GM18867 (cell line): Measurements from ENCODE around the gene SLMAP.
A peak's percentile ranks its signal among the peaks of the same experiment; 100 is the strongest.
"Not testable (repeated sequence)": the region's sequence is repeated elsewhere in the genome, so short reads cannot be mapped to it uniquely, and the experiment has no call there.

Experiments used
- ATAC-seq: cut with Tn5 transposase; IDR thresholded peaks from one replicate; pipeline ENCODE4 v1.9.1; 2021; ENCODE audit warnings: mild to moderate bottlenecking, moderate library complexity; ENCODE audit not compliant: unreplicated experiment

Gene SLMAP

GRCh38 chr3:57793737-57794187, 37.7 kb downstream of the SLMAP start:
- ATAC-seq = no peak

DNA sequence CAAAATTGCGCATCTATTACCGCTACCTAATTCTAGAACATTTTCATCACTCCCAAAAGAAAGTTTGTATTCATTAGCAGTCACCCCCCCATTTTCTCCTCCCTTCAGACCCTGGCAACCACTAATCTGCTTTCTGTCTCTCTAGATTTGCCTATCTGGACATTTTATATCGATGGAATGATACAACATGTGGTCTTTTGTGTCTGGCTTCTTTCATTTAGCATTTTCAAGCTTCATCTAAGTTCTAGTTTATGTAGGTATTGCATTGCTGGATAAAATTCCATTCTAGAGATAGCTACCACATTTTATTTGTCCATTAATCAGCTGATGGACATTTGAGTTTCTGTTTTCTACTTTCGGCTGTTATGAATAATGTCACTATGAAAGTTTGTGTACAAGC, 38.4 kb downstream of the SLMAP start:
- no peak for ATAC-seq

GRCh38 chr3:57794951-57795350, 38.8 kb downstream of the SLMAP start:
- no peak for ATAC-seq

DNA sequence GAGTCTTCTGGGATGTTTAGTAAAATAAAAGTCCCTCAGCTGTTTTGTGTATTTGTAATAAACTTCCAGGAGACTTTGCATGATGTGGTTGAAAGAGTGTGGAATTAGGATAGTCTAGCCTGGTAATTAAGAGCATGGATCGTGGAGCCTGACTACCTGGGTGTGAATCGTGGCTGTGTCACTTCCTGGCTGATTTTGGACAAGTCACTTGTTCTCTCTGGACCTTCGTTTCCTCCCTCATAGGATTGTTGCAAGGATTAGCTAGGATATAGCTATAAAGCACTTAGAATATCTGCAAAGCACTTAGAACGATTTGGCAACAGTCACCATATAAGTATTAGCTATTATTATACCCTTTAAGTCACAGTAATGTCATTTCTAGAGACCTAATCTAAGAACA, 40.2 kb downstream of the SLMAP start:
- ATAC-seq = no peak

DNA sequence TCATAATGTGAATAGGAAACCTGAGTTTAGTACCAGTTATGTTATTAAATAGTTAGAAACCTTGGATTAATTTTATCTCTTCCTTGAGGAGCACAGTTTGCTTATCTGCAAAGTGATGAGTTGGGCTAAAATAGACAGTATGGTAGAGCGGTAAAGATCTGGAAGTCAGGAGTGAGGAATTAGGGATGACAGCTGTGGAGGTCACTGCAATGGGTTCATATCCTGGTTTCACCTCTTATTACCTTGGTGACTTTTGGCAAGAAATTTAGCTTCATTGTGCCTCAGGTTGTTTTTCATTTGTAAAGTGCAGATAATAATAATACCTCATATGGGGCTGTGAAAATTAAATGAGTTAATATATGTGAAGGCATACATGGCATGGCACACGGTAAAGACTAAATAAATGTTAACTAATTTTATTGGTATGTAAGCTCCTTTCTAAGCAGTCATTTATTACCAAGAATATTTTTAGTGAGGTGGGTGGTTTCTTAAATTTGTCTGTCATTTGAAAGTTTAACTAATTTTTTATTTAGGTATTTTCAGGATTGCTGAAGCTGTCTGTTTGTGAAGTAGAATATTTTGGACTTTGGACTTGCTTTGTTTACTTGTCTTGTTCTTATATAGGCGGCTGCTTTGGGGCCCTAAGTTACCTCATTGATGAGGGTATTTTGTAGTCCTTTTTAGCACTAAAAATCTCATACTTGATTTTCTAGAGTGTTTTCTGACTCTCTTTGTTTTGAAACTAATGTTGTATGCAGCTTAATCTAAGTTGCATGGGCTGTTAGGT, 41.8 kb downstream of the SLMAP start:
- no peak for ATAC-seq

- ATAC-seq = no peak
Measured at GRCh38 chr3:57803647-57804081, 47.6 kb downstream of the SLMAP start.

DNA sequence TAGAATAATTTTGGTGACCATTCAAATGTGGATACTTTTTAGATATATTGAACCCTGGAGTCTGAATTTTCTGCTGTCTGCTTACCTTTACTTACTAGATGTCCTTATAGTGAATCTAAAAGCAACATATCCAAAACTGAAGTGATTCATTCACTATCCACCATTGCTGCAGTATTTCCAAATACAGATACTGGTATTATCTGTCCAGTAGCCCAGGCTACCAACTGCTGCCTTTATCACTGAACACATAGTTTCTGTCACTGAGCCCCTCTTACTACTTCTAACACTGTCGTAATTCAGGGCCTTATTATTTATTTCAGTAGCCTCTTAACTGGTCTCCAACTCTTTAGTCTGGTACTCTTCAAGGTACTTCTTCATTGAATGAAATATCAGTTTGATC, 49.2 kb downstream of the SLMAP start:
- no peak for ATAC-seq

DNA sequence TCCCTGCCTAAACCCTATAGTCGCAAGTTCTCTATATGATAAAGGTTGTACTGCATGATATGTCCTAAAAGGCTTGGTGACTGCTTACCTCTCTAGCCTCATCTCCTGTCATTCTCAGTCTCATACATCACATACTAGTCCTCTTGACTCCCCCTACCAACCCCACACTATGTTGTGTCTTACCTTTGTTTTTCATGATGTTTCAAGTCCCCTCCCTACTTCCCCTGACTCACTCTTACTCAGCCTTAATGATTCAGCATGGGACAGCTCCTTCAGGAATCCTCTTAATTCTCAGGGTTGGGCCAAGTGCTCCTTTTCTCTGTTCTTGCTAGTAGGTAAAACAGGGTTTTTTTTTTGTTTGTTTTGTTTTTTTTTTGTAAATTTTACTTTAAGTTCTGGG, 49.6 kb downstream of the SLMAP start:
- no peak for ATAC-seq

- not testable (repeated sequence) for ATAC-seq
Measured at GRCh38 chr3:57806195-57806594, 50.1 kb downstream of the SLMAP start.

- ATAC-seq = no peak
Measured at GRCh38 chr3:57808961-57809608, 53.0 kb downstream of the SLMAP start.

DNA sequence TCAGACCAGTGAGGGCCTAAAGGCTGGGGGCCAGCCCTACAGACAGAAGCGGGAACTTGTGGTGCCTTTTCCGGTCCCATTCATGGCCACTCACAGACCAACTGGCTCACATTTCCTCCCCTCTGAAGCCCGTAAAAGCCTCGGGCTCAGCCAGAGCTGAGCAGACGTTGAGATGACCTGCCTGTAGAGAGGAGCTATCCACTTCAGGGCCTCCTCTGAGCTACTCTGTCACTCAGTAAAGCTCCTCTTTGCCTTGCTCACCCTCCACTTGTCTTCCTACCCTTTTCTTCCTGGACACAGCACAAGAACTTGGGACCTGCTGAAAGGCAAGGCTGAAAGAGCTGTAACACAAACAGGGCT, 53.5 kb downstream of the SLMAP start:
- no peak for ATAC-seq

DNA sequence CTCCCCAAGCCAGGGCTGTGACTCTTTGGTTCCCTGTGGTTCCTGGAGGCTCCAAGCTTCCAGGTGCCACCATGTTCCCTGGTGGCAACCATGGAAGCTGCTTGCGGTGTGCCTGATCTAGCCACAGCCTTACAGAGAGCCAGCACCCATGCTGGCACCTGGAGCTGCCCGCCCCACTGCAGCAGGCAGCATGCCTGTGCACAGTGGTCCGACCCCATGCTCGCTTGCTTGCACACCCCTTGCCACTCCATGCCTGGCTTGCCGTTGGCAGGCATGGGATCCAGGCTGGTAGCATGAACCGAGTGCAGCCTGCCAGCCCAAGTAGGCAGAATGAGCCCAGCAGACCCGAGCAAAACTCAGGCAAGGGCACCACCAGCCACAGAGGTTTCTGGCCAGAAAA, 53.9 kb downstream of the SLMAP start:
- ATAC-seq = no peak

DNA sequence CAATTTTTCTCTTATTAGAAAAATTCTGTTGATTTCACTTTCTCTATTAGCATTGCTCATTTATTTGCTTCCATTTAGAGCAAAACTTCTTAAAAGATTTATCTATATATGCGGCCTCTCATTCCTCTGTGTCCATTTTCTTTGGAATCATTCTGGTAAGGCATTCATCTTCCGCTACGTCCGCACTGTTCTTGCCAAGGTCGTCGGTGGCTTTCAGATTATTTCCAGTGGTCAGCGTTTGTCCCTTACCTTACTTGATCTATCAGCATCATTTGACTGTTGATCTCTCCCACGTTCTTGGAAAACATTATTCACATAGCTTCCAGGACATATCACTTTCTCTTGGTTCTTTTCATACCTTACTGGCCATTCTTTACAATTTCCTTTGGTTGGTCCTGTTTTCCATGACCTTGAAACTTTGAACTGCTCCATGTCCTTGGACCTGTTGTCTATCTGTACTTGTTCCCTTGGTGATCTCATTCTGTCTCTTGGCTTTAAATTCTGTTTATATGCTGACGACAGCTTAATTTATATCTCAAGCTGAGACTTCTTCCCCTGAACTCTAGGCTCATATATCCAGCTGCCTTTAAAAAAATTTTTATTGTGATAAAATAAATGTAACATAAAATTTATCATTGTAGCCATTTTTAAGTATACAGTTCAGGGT, 54.5 kb downstream of the SLMAP start:
- ATAC-seq = no peak

DNA sequence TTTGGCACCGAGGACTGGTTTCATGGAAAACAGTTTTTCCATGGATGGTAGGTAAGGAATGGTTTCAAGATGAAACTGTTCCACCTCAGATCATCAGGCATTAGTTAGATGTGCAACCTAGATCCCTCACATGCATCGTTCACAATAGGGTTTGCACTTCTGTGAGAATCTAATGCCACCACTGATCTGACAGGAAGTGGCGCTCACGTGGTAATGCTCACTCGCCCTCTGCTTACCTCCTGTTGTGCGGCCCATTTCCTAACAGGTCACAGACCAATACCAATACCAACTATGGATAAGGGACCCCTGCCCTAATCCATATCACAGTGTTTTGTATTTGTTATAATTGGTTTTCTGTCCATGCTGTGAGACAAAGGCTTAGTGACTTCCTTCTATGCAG, 58.9 kb downstream of the SLMAP start:
- ATAC-seq = peak; percentile 66

DNA sequence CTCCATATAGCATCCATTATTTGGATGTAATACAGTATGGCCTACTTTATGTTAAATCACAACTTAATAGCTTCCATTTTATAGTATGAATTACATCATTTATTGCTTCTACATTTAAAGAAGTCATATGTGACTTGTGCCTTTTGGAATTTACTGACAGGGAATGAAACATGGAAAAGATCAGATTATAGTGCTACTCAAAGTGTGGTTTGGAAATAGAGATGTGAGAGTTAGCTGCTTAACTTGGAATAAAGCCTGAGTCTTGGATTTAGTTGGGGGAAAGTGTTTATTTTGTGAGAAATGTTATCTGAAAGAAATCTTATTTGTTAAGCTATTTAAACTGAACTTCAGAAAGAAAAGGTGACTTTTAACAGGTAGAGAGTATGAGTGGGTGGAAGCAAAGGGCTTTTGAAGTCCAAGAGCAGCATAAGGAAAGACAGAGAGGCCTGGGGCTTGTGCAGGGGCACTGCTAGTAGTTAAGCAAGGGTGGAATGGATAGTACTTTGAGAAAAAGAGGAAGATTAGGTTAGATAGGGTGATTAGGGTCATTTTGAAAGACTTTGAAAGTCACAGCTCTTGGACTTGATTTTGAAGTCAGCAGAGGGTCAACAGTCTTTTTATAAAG, 60.5 kb downstream of the SLMAP start:
- ATAC-seq = no peak

DNA sequence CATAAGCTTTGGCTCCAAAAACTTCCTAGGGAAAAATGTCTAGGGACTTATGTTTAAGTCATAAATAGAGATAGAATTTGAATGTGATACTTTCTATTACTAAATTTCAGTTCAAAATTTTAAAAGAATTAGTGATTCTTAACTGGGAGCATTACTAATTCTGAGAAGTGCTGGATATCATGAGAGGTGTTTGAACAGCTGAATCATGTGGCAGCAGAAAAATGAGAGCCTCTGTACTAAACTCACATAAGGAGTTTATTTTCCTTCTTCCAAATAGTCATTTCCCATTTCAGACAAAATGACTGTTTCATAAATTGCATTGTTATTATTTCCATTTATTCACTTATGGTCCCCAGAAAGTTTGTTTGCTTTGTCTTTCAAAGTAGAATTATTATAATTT, 62.7 kb downstream of the SLMAP start:
- no peak for ATAC-seq

- no peak for ATAC-seq
Measured at GRCh38 chr3:57820479-57820878, 64.4 kb downstream of the SLMAP start.

DNA sequence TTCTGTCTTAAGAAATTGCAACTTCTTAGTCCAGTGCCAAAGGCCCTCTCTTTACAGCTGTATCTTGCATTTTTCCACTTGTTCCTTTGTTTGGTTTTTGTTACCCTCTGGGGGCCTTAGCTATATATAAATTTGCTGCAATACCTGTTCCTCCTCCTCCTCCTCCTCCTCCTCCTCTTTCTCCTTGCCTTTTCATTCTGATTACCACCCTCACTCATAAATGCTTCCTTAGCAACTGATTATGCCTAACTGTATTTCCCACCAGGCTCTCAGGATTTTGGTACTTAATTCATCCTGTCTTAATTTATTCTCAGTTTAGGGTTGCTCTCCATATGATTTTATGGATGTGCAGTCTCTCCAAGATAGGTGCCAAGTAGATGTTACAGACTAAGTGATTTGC, 65.7 kb downstream of the SLMAP start:
- ATAC-seq = no peak

DNA sequence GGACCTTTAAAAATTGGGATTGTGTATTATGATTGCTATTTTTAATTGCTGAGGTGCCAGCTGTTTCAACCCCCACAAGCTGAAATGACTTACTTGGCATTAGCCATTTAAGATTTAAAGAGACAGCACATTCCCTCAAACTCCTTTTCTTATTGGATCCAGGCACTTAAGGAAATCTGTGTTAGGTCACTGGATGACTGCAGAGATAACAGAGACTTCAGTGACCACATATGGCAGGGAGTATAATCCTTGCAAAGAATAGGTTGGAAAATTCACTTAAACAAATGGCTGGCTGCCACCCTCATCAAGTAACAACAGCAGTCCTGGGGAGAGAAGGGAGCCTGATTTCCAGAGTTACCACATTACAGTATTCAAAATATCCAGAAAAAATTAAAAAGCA, 66.6 kb downstream of the SLMAP start:
- no peak for ATAC-seq

DNA sequence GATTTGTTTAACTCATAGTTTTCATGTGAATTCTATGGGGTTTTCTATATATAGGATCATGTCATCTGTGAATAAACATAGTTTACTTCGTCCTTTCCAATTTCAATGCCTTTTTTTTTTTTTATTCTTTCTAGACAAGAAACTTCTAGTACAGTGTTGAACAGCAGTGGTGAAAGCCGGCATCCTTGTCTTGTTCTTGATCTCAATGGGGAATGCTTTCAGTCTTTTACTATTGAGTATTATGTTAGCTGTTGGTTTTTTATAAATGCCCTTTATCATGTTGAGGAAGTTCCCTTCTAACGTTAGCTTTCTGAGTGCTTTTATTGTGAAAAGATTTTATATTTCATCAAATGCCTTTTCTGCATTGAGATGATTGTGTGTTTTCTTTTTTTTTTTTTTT, 69.0 kb downstream of the SLMAP start:
- ATAC-seq = no peak

DNA sequence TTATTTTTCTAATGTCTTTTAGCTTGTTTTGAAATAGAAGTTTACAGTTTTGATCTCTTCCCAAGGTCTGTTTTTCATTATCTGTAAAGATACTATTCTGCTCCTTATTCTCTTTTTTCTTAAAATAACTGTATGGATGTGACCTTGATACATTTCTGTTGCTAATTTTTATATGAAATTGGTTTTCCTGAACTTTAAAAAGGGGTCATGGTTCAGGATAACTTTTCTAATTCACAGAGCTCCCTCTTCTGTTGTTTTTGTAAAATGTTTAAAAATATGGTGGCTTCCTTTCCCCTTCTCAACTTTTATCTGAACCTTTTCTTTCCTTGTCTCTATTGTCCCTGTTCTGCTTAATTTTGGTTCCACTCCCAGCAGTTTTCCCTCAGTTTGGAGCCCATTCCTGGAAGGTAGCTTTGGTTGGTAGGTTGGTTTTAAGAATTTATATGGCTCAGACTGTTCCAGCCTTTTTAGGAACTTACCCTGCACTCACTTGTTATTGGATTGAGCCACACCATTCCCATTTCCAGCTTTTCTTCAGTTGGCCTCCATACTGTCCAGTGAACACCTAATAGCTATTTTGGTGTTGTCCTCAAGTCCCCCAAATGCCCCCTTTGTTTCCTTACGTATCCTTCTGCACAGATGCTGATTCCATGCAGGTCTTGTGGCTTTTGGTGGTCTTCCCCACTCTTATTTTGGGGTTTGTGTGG, 70.3 kb downstream of the SLMAP start:
- no peak for ATAC-seq
